Mesendoderm (in vitro differentiated cells): ENCODE measurements around the gene PIGZ. TPM values are rescaled to one million over a fixed set of nuclear protein-coding genes. Genes with fewer than 3 reads are reported as not detected.

ENCODE experiments used
- DNase-seq: peaks from one replicate; pipeline ENCODE4 v3.0.0; 2013
- H2AK5ac ChIP-seq: 2 replicates; pipeline ENCODE4 v1.6.1; 2013; ENCODE audit warnings: low read length, inconsistent platforms
- H2BK120ac ChIP-seq: 2 replicates; pipeline ENCODE4 v1.6.1; 2013; ENCODE audit warnings: low read depth, mild to moderate bottlenecking, low read length, moderate library complexity, mixed read lengths
- H2BK15ac ChIP-seq: replicated peaks from 2 replicates; pipeline ENCODE4 v1.6.1; 2013; ENCODE audit warnings: low read depth, mild to moderate bottlenecking, moderate library complexity
- H2BK5ac ChIP-seq: 2 replicates; pipeline ENCODE4 v1.6.1; 2013; ENCODE audit warnings: low read length, inconsistent platforms
- H3K18ac ChIP-seq: 2 replicates; pipeline ENCODE4 v1.6.1; 2013; ENCODE audit warnings: mild to moderate bottlenecking, low read length, mixed read lengths
- H3K23ac ChIP-seq: one replicate; pipeline ENCODE4 v1.6.1; 2013; ENCODE audit warnings: low read length
- H3K27ac ChIP-seq: 2 replicates; pipeline ENCODE4 v1.5.1; 2013; ENCODE audit warnings: low read depth, mild to moderate bottlenecking, inconsistent platforms, low read length, moderate library complexity
- H3K27me3 ChIP-seq: 2 replicates; pipeline ENCODE4 v1.6.1; 2013; ENCODE audit warnings: low read length, control low read depth, mild to moderate bottlenecking, inconsistent platforms; ENCODE audit not compliant: insufficient read depth, poor library complexity
- H3K36me3 ChIP-seq: 2 replicates; pipeline ENCODE4 v1.6.1; 2013; ENCODE audit warnings: low read length, inconsistent platforms; ENCODE audit not compliant: control insufficient read depth, insufficient read depth
- H3K4ac ChIP-seq: one replicate; pipeline ENCODE4 v1.6.1; 2013; ENCODE audit warnings: low read depth, mild to moderate bottlenecking, low read length, moderate library complexity
- H3K4me1 ChIP-seq: 2 replicates; pipeline ENCODE4 v1.6.1; 2013; ENCODE audit warnings: low read depth, low read length, inconsistent platforms; ENCODE audit not compliant: control insufficient read depth
- H3K4me2 ChIP-seq: 2 replicates; pipeline ENCODE4 v1.6.1; 2013; ENCODE audit warnings: low read length
- H3K4me3 ChIP-seq: 2 replicates; pipeline ENCODE4 v1.5.1; 2013; ENCODE audit warnings: mild to moderate bottlenecking, low read length
- H3K56ac ChIP-seq: one replicate; pipeline ENCODE4 v1.6.1; 2013; ENCODE audit warnings: low read length
- H3K79me1 ChIP-seq: 2 replicates; pipeline ENCODE4 v1.6.1; 2013; ENCODE audit warnings: low read length, inconsistent platforms
- H3K79me2 ChIP-seq: 2 replicates; pipeline ENCODE4 v1.6.1; 2013; ENCODE audit warnings: mild to moderate bottlenecking, low read length; ENCODE audit not compliant: control insufficient read depth, insufficient read depth
- H3K9ac ChIP-seq: 2 replicates; pipeline ENCODE4 v1.6.1; 2013; ENCODE audit warnings: low read length, inconsistent platforms
- H4K5ac ChIP-seq: one replicate; pipeline ENCODE4 v1.6.1; 2013; ENCODE audit warnings: low read length
- H4K8ac ChIP-seq: one replicate; pipeline ENCODE4 v1.6.1; 2013; ENCODE audit warnings: low read depth, mild to moderate bottlenecking, control low read depth, low read length, moderate library complexity
- WGBS: extraction: QIAGEN DNeasy Blood & Tissue Kit; methylation state at CpG from one replicate; pipeline ENCODE4 v1.1.7; 2013; ENCODE audit warnings: low lambda C conversion rate, missing lambda C conversion rate; ENCODE audit not compliant: insufficient coverage; ENCODE audit errors: extremely low coverage; 5-methylcytosine and 5-hydroxymethylcytosine counted together
- polyA plus RNA-seq, 2 experiments: library from polyadenylated mRNA; stranded (reverse); fragments of 200-250 nt; gene quantifications; one replicate each; pipeline ENCODE4 v1.2.3, GENCODE V29; 2013

PIGZ gene
- polyA plus RNA-seq (2013, experiment 1 of 2) = 0.03 TPM
- polyA plus RNA-seq (2013, experiment 2 of 2) = 0.01 TPM

- no peak within 1 kb of the TSS for H2BK120ac ChIP-seq
- no peak within 1 kb of the TSS for H2BK5ac ChIP-seq
- DNase-seq = no peak
- no peak within 1 kb of the TSS for H3K4ac ChIP-seq
- H3K4me3 ChIP-seq = peak within 1 kb of the TSS; percentile 13
- no CpG with 5 or more reads among the region's 98 CpGs for WGBS
- H3K23ac ChIP-seq = peak within 1 kb of the TSS; percentile 68
- no peak within 1 kb of the TSS for H3K27ac ChIP-seq
- peak within 1 kb of the TSS; percentile 79 for H3K56ac ChIP-seq
- no peaks in the 10 kb centered on the region for H3K79me1 ChIP-seq
- peak within 1 kb of the TSS; percentile 60 for H3K9ac ChIP-seq
- no peak within 1 kb of the TSS for H2AK5ac ChIP-seq
- no peak within 1 kb of the TSS for H4K8ac ChIP-seq
- no peaks in the 10 kb centered on the region for H3K79me2 ChIP-seq
- H4K5ac ChIP-seq = no peak within 1 kb of the TSS
- H2BK15ac ChIP-seq = no peak within 1 kb of the TSS
- peaks cover 38% of the 10 kb centered on the region for H3K27me3 ChIP-seq
- no peaks in the 10 kb centered on the region for H3K4me1 ChIP-seq
- no peaks in the 10 kb centered on the region for H3K36me3 ChIP-seq
- peak within 1 kb of the TSS; percentile 71 for H3K4me2 ChIP-seq
- no peak within 1 kb of the TSS for H3K18ac ChIP-seq
Measured at GRCh38 chr3:196968233-196969133, at the start of gene PIGZ. Gene PIGZ, minus strand, starts transcription at chr3:196968833. Its CDS starts 16,802 bp downstream, at chr3:196952031.

- no peaks in the 10 kb centered on the region for H3K79me2 ChIP-seq
- H3K18ac ChIP-seq = no peak overlapping the region
- no peak for DNase-seq
- H3K9ac ChIP-seq = no peak overlapping the region
- no peak overlapping the region for H2BK120ac ChIP-seq
- H3K27me3 ChIP-seq = no peaks in the 10 kb centered on the region
- H4K8ac ChIP-seq = no peak overlapping the region
- WGBS = no CpG with 5 or more reads among the region's 18 CpGs
- H2BK5ac ChIP-seq = no peak overlapping the region
- no peak overlapping the region for H2AK5ac ChIP-seq
- H3K4me1 ChIP-seq = peaks cover 2% of the 10 kb centered on the region
- H4K5ac ChIP-seq = no peak overlapping the region
- H3K27ac ChIP-seq = no peak overlapping the region
- H3K36me3 ChIP-seq = no peaks in the 10 kb centered on the region
- H3K23ac ChIP-seq = no peak overlapping the region
- no peak overlapping the region for H3K4me3 ChIP-seq
- H2BK15ac ChIP-seq = no peak overlapping the region
- H3K4me2 ChIP-seq = no peak overlapping the region
- no peaks in the 10 kb centered on the region for H3K79me1 ChIP-seq
- H3K56ac ChIP-seq = no peak overlapping the region
- no peak overlapping the region for H3K4ac ChIP-seq
Measured at GRCh38 chr3:197017003-197017402, 48.4 kb upstream of the PIGZ start.

GRCh38 chr3:197015790-197016736 is 47.4 kb upstream of the PIGZ start:
- no peak overlapping the region for H2BK120ac ChIP-seq
- H3K27me3 ChIP-seq = no peaks in the 10 kb centered on the region
- H3K4me2 ChIP-seq = no peak overlapping the region
- no peak overlapping the region for H3K4me3 ChIP-seq
- H2BK5ac ChIP-seq = no peak overlapping the region
- no peaks in the 10 kb centered on the region for H3K79me1 ChIP-seq
- H4K5ac ChIP-seq = no peak overlapping the region
- H3K56ac ChIP-seq = no peak overlapping the region
- no peak overlapping the region for H3K18ac ChIP-seq
- no peak overlapping the region for H3K4ac ChIP-seq
- WGBS = no CpG with 5 or more reads among the region's 28 CpGs
- H4K8ac ChIP-seq = no peak overlapping the region
- H3K23ac ChIP-seq = no peak overlapping the region
- DNase-seq = no peak
- no peaks in the 10 kb centered on the region for H3K36me3 ChIP-seq
- H2BK15ac ChIP-seq = no peak overlapping the region
- no peaks in the 10 kb centered on the region for H3K4me1 ChIP-seq
- no peaks in the 10 kb centered on the region for H3K79me2 ChIP-seq
- no peak overlapping the region for H3K27ac ChIP-seq
- H3K9ac ChIP-seq = no peak overlapping the region
- no peak overlapping the region for H2AK5ac ChIP-seq

- Histone ChIP-seq H3K18ac (no peak overlapping the region), H3K27me3 (no peaks in the 10 kb centered on the region), H3K4me3 (no peak overlapping the region), H4K8ac (no peak overlapping the region), H2BK120ac (no peak overlapping the region), H3K4me2 (no peak overlapping the region), H3K4me1 (no peaks in the 10 kb centered on the region), H3K27ac (no peak overlapping the region), H3K36me3 (no peaks in the 10 kb centered on the region), H3K9ac (no peak overlapping the region), H4K5ac (no peak overlapping the region), H3K23ac (no peak overlapping the region), H3K4ac (no peak overlapping the region), H3K79me1 (no peaks in the 10 kb centered on the region), H3K56ac (no peak overlapping the region), H3K79me2 (no peaks in the 10 kb centered on the region), H2AK5ac (no peak overlapping the region), H2BK5ac (no peak overlapping the region), H2BK15ac (no peak overlapping the region)
- no peak for DNase-seq
- no CpG with 5 or more reads among the region's 22 CpGs for WGBS
Measured at GRCh38 chr3:197014942-197015575, 46.4 kb upstream of the PIGZ start.

GRCh38 chr3:197014024-197014423 is 45.4 kb upstream of the PIGZ start:
- H3K27ac ChIP-seq = no peak overlapping the region
- H4K5ac ChIP-seq = no peak overlapping the region
- no peak overlapping the region for H3K4me3 ChIP-seq
- H3K36me3 ChIP-seq = no peaks in the 10 kb centered on the region
- no peak overlapping the region for H3K23ac ChIP-seq
- WGBS = no CpG with 5 or more reads among the region's 6 CpGs
- no peaks in the 10 kb centered on the region for H3K79me1 ChIP-seq
- H2BK15ac ChIP-seq = no peak overlapping the region
- H3K4ac ChIP-seq = no peak overlapping the region
- H2AK5ac ChIP-seq = no peak overlapping the region
- no peaks in the 10 kb centered on the region for H3K79me2 ChIP-seq
- H3K27me3 ChIP-seq = no peaks in the 10 kb centered on the region
- DNase-seq = no peak
- H3K9ac ChIP-seq = no peak overlapping the region
- no peak overlapping the region for H3K4me2 ChIP-seq
- no peak overlapping the region for H4K8ac ChIP-seq
- H3K4me1 ChIP-seq = no peaks in the 10 kb centered on the region
- no peak overlapping the region for H2BK120ac ChIP-seq
- H3K18ac ChIP-seq = no peak overlapping the region
- H3K56ac ChIP-seq = no peak overlapping the region
- no peak overlapping the region for H2BK5ac ChIP-seq
